ENCODE data around the gene OSCP1.

DNA sequence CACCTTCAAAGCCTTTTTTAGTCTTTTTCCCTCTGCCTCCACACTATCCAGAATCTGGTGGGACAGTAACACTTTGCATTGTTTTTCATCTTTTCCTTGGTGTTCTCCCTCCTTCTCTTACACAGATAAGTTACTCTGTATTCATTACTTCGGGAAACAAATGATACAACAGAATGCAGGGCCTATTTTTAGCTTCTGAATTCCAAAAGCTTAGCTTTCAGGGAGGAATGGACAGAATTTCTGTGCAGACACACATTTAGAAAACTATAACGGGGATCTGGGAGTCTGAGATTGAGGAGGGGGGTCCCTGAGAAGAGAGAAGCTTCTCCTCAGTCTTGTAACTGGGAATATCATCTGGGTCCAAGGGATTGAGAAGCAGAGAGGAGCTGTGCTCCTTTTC is 61.0 kb downstream of the OSCP1 start:
- TF ChIP-seq POLR2AphosphoS5 (IDR thresholded peaks at IDR 0.05; ENCODE audit: low read depth, low read length) = no peak
- TF ChIP-seq POLR2A (IDR thresholded peaks at IDR 0.05; ENCODE audit: low read depth, low read length) = no peak
